Measurements from ENCODE around the gene PRIMA1.
A peak's percentile ranks its signal among the peaks of the same experiment; 100 is the strongest.

PRIMA1 gene

GRCh38 chr14:93793555-93794324 is 5.5 kb upstream of the PRIMA1 start:
- no peak for DNase-seq

DNA sequence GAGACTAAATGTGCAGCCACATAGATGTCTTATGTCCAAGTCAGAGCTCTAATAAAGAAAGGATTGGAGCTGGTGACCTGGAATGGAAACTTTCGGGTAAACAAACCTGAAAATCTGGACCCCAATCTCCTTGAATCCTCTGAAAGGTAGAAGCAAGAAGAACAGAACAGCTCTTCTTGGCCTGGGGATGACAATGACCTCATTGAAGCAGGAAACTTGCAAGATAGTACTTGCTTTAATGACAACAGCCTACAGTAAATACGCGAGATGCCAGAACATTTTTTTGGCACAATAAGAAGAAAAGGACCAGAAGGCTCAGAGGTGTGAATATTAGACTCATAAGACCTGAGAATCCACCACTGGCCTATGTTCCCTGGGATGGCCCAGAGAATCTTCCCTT is 4.1 kb upstream of the PRIMA1 start:
- DNase-seq: no peak

DNA sequence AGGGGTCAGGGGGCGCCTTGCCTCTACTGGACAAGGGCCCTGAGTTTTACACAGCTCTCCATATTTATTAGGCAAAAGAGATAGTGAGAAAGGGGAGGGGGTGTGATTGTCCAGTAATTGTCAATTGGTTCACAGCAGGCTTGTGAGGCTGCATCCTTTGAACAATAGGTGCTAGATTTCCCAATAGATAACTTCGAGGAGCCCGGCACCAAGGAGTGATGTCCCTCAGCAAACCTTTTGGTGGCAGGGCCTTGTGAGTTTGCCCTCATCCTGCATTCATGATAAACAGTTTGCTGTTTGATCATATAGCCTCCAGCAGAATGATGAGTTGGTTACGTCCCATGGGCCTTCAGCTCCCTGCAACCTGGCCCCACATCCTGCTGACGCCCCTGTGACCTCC is 2.7 kb upstream of the PRIMA1 start:
- no peak for DNase-seq

GRCh38 chr14:93789228-93790130 is 1.2 kb upstream of the PRIMA1 start:
- DNase-seq: no peak

GRCh38 chr14:93788543-93789227 is 400 bp upstream of the PRIMA1 start:
- DNase-seq: peak; percentile 12

- DNase-seq: no peak
These were observed 606 bp downstream of the PRIMA1 start for GRCh38 chr14:93787465-93788292.

DNA sequence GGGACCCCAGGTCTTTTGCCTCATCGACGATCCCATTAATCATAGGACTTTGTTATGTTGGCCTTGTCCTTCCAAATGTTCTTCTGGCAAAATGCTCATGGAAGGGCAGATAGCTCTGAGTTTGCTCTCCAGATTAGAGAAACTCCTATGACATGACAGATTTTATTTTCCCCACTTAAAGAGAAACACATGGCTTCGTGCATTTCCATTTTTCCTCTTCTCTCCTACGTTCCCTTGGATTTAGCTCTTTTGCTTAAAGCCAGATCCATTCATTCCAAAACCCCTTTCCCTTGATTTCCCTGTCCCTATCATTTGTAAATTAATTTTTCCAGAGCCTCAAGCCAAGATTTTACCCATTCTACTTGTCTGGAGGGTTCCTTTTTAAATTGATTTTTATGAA is 2.9 kb downstream of the PRIMA1 start:
- no peak for DNase-seq

GRCh38 chr14:93784878-93785277 is 3.4 kb downstream of the PRIMA1 start:
- no peak for DNase-seq

- DNase-seq: no peak
These were observed 7.4 kb downstream of the PRIMA1 start for GRCh38 chr14:93780813-93781400.

GRCh38 chr14:93778856-93779629 is 9.2 kb downstream of the PRIMA1 start:
- DNase-seq: no peak

GRCh38 chr14:93778453-93778852 is 9.8 kb downstream of the PRIMA1 start:
- no peak for DNase-seq

DNA sequence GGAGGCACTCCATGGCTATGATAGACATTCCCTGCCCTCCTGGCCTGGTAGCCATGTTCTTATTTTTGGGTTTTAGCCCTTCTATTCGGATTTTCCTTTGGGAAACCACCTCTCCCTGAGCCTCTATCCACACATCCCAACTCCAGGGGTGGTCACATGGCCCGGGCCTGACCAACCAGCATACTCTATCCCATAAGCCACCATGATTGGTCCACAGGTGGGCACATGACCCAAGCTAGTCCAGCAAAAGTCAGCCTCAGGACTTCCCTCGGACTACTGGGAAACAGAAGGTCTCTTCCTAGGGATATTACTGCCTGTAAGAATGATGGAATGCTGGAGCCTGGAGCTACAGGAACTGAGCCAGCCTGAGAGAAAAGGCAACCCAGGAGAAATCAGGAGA is 12.5 kb downstream of the PRIMA1 start:
- DNase-seq: no peak

DNA sequence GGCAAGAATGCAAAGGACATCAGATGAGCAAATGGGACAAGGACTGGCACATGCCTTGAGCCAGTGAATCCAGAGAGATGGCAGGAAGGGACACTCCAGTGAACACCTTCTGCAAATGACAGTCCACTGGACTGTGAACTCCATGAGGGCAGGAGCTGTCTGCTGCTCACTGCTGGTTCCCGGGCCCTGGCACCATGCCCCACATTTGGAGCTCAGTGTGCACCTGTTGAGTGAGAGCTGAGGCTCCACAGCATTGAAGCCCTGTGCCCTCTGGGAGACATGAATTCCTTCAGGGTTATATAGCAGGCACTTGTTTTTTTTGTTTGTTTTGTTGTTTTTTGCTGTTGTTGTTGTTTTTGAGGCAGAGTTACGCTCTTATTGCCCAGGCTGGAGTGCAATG is 13.1 kb downstream of the PRIMA1 start:
- no peak for DNase-seq

GRCh38 chr14:93772263-93772662 is 16.0 kb downstream of the PRIMA1 start:
- DNase-seq: no peak

- DNase-seq: no peak
These were observed 22.3 kb downstream of the PRIMA1 start for GRCh38 chr14:93765970-93766369.

- DNase-seq: no peak
These were observed 23.1 kb downstream of the PRIMA1 start for GRCh38 chr14:93765155-93765554.

GRCh38 chr14:93764211-93764659 is 24.1 kb downstream of the PRIMA1 start:
- no peak for DNase-seq

DNA sequence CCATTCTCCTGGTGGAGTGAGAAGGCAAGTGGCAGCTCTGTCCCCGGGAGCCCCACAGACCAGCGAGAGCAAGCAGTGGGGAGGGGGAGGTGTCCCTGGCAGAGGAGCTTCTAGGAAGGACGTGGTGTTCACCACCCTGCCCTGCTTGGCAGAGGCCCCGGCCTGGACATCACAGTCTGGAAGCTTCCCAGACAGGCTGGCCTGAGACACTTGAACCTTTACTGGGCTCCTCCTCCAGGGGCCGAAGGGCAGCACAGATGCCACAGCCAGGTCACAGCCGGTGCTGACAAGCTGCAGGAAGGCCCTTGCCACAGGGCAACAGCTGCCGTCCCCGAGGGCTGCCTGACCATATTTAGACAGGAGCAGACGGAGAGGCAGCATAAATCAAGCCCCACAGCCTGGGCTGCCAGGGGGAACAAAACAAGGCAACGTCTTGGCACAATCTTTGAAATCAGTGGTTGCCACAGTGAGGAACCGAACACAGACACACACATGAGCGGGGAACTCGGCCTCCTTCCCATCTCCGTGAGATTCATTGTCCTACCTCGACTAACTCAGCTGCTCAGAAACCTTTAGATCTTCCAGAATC is 28.5 kb downstream of the PRIMA1 start:
- peak; percentile 7 for DNase-seq

DNA sequence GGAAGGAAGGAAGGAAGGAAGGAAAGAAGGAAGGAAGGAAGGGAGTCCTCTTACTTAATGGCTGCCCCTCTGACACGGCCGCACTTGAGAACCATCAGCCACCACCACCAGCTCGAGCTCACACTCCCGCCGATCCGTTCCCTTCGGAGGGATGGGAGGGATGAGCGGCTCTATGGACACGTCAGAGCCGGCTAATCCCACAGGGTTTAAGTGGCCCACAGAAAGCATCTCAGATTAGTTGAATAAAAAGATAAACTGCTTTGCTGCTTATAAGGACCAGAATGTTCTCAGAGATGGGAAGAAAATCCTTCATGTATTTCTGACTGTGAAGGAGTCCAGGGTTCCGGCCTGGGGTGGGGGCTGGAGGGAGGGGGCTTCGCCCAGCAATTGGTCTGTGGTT is 31.1 kb downstream of the PRIMA1 start:
- no peak for DNase-seq

DNA sequence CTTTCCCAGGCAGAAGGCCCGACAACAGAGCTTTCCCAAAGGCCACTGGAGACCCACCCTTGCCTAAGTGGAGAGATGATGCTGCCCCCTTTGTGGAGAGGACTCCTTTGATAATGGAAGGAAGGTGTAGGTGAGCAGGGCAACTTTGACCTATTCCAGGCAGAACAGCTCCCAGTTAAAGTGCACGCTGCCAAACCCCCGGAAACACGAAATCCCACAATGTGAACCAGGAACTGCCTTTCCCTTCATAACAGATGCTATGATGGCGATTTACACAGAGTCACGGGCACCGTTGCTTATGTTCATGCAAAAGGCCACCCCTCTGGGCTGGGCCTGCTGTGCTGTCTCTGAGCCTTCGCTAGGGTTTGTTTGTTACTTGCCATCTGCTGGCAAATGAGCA is 34.6 kb downstream of the PRIMA1 start:
- DNase-seq: no peak
